ENCODE measurements around the gene EIF4E2. TPM values are rescaled to one million over a fixed set of nuclear protein-coding genes. Genes with fewer than 3 reads are reported as not detected.
"Not testable (repeated sequence)": the region's sequence is repeated elsewhere in the genome, so short reads cannot be mapped to it uniquely, and the experiment has no call there.

EIF4E2 gene
- total and polyA plus RNA-seq, 2 donors (not counting 3 experiments of a cell fraction or from before 2014, with no cell fraction given) = 50.0 to 96.5 TPM

- Histone ChIP-seq H2AFZ (ENCODE audit: low read depth, low read length) (no peak overlapping the region), H3K9me3 (replicated peaks; ENCODE audit: control insufficient read depth, insufficient read depth, low read length) (no peaks in the 10 kb centered on the region), H3K4me3 (replicated peaks in 1 of 3; ENCODE audit: insufficient read depth in 1 of 3, low read depth in 1 of 3, low read length in 3 of 3) (no peak overlapping the region), H3K79me2 (ENCODE audit: control insufficient read depth, insufficient read depth, low read length) (no peaks in the 10 kb centered on the region), H3K27me3 (ENCODE audit: control insufficient read depth in 2 of 2, insufficient read depth in 2 of 2, low read length in 2 of 2) (no peaks in the 10 kb centered on the region), H3K9ac (replicated peaks; ENCODE audit: extremely low read depth, insufficient read depth, low read length) (no peak overlapping the region), H3K27ac (ENCODE audit: insufficient read depth, low read depth, low read length) (no peak overlapping the region), H3K4me2 (ENCODE audit: insufficient read depth, low read length) (no peak overlapping the region), H4K20me1 (replicated peaks; ENCODE audit: control insufficient read depth, extremely low read depth, insufficient read depth, low read length) (no peaks in the 10 kb centered on the region), H3K36me3 (ENCODE audit: control insufficient read depth in 2 of 2, extremely low read depth in 1 of 2, insufficient read depth in 2 of 2, low read length in 2 of 2) (peaks cover 27 to 45% of the 10 kb centered on the region in 2 experiments), H3K9me1 (replicated peaks; ENCODE audit: control insufficient read depth, extremely low read depth, insufficient read depth, low read length) (no peaks in the 10 kb centered on the region), H3K4me1 (ENCODE audit: control insufficient read depth, extremely low read depth, insufficient read depth, low read length) (no peaks in the 10 kb centered on the region)
- POLR2A ChIA-PET = no interaction called here
- FAIRE-seq = no peak
- DNase-seq (ENCODE audit: low read depth, low spot score) = no peak
- CTCF ChIA-PET = no interaction called here
- TF ChIP-seq POLR2A (IDR thresholded peaks at IDR 0.05; ENCODE audit: low read depth, low read length) (no peak), MYC (IDR thresholded peaks at IDR 0.05; ENCODE audit: low read depth, low read length) (no peak), EZH2 (IDR thresholded peaks at IDR 0.05; ENCODE audit: borderline replicate concordance, low read depth, low read length, severe bottlenecking) (no peak), POLR2AphosphoS5 (IDR thresholded peaks at IDR 0.05; ENCODE audit: insufficient read depth, low read depth, low read length) (no peak), JUN (IDR thresholded peaks at IDR 0.05; ENCODE audit: borderline replicate concordance, insufficient read depth, insufficient read length, low read depth) (no peak), FOS (IDR thresholded peaks at IDR 0.05; ENCODE audit: borderline replicate concordance, insufficient read depth, low read length) (no peak), CTCF (IDR thresholded peaks at IDR 0.05; ENCODE audit: extremely low read depth in 1 of 2, insufficient read depth in 1 of 2, low read depth in 1 of 2, low read length in 2 of 2) (no peak), GATA2 (IDR thresholded peaks at IDR 0.05; ENCODE audit: insufficient read depth, insufficient read length, low read depth, low read length) (no peak), MAX (IDR thresholded peaks at IDR 0.05; ENCODE audit: insufficient read depth, insufficient read length) (no peak)
- intact Hi-C loops (cut with micrococcal nuclease) = no loop called here
- no TSS peak for BruUV-seq (replicated peaks)
- dilution Hi-C loops (cut with MboI; ENCODE audit: extremely low pct_ligation_motif_present, low sequenced_read_pairs) = no loop called here
These were observed 19.1 kb downstream of the EIF4E2 start for GRCh38 chr2:232569541-232569940.

- intact Hi-C loops (cut with micrococcal nuclease); H3K79me2 ChIP-seq (ENCODE audit: control insufficient read depth, insufficient read depth, low read length); H3K4me3 ChIP-seq (replicated peaks in 1 of 3; ENCODE audit: insufficient read depth in 1 of 3, low read depth in 1 of 3, low read length in 3 of 3); H2AFZ ChIP-seq (ENCODE audit: low read depth, low read length); FAIRE-seq; H3K9me1 ChIP-seq (replicated peaks; ENCODE audit: control insufficient read depth, extremely low read depth, insufficient read depth, low read length); H3K4me1 ChIP-seq (ENCODE audit: control insufficient read depth, extremely low read depth, insufficient read depth, low read length); BruUV-seq (replicated peaks); H3K9me3 ChIP-seq (replicated peaks; ENCODE audit: control insufficient read depth, insufficient read depth, low read length); dilution Hi-C loops (cut with MboI; ENCODE audit: extremely low pct_ligation_motif_present, low sequenced_read_pairs); H3K27ac ChIP-seq (ENCODE audit: insufficient read depth, low read depth, low read length); H3K9ac ChIP-seq (replicated peaks; ENCODE audit: extremely low read depth, insufficient read depth, low read length); POLR2A ChIA-PET; DNase-seq (ENCODE audit: low read depth, low spot score); H3K4me2 ChIP-seq (ENCODE audit: insufficient read depth, low read length); H3K27me3 ChIP-seq (ENCODE audit: control insufficient read depth in 2 of 2, insufficient read depth in 2 of 2, low read length in 2 of 2); H4K20me1 ChIP-seq (replicated peaks; ENCODE audit: control insufficient read depth, extremely low read depth, insufficient read depth, low read length): not testable (repeated sequence)
- CTCF ChIA-PET = interaction anchor here (1.6 kb wide), 1 partner anchor 9 kb away, joined by 5 read pairs; no protein-coding TSS in a partner anchor
- H3K36me3 ChIP-seq (ENCODE audit: control insufficient read depth in 2 of 2, extremely low read depth in 1 of 2, insufficient read depth in 2 of 2, low read length in 2 of 2) = peaks cover 24 to 44% of the 10 kb centered on the region in 2 experiments
These were observed 20.0 kb downstream of the EIF4E2 start for GRCh38 chr2:232570481-232570880.

Data from endothelial cell of umbilical vein (primary cell).